Mesenteric fat pad (tissue), 1 donor: ENCODE measurements around the gene C17orf75. TPM values are rescaled to one million over a fixed set of nuclear protein-coding genes. Genes with fewer than 3 reads are reported as not detected.
"Not testable (repeated sequence)": the region's sequence is repeated elsewhere in the genome, so short reads cannot be mapped to it uniquely, and the experiment has no call there.

Source experiments
- DNase-seq: peaks from one replicate; pipeline ENCODE4 v3.0.0-alpha.2; 2020; ENCODE audit warnings: low spot score
- total RNA-seq: library from RNA; stranded (reverse); fragmentation: NEBNext Ultra II Directional; extraction: Animal tissue kit (Norgen Biotek cat#: 25700); gene quantifications from one replicate; pipeline ENCODE4 v1.2.1, GENCODE V29; 2021
- donor health status: DM: yes; HTN: yes; CAD: no.

C17orf75 gene
- total RNA-seq, 1 donor from 2014 or later = 8.6 TPM

DNA sequence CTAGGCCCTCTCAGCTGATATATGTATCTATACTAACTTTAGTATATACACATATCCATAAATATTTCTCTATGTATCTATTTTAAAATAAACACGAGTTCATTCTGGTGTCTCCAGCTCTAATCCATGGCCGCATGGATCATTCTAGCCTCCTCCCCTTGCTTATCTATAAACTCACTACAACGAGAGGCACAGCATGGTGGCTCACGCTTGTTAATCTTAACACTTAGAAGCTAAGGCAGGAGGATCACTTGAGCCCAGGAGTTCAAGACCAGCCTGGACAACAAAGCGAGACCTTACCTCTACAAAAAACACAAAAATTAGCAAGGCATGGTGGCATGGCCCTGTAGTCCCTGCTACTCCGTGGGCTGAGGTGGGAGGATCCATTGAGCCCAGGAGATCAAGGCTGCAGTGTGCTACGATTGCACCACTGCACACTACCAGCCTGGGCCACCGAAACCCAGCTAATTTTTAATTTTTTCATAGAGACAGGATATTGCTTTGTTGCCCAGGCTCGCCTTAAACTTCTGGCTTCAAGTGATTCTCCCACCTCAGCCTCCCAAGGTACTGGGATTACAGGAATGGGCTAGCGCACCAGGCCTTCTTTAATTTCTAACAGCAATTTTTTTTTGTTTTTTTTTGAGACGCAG lies 4.1 kb upstream of the C17orf75 start:
- DNase-seq = no peak

DNA sequence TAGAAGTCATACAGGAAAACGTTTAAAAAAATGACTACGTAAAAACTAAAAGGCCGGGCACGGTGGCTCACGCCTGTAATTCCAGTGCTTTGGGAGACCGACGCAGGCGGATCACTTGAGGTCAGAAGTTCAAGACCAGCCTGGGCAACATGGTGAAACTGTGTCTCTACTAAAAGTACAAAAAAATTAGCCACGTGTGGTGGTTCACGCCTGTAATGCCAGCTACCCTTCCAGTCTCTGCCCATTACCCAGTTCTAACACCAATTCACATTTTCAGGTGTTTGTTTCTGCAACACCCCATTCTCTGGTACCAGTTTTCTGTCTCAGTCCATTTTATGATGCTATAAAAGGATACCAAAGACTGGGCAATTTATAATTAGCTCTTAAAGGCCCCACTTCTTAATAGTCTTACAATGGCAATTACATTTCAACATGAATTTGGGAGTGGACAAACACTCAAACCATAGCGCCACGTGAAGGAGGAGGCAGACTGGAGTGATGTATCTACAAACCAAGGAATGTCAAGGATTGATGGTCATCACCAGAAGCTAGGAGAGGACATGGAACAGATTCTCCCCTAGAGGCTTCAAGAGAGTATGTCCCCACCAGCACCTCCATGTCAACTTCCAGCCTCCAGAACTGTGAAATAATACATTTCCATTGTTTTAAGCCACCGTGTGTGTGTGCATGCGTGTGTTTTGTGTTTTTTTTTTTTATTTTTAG lies 791 bp upstream of the C17orf75 start:
- DNase-seq = no peak

DNA sequence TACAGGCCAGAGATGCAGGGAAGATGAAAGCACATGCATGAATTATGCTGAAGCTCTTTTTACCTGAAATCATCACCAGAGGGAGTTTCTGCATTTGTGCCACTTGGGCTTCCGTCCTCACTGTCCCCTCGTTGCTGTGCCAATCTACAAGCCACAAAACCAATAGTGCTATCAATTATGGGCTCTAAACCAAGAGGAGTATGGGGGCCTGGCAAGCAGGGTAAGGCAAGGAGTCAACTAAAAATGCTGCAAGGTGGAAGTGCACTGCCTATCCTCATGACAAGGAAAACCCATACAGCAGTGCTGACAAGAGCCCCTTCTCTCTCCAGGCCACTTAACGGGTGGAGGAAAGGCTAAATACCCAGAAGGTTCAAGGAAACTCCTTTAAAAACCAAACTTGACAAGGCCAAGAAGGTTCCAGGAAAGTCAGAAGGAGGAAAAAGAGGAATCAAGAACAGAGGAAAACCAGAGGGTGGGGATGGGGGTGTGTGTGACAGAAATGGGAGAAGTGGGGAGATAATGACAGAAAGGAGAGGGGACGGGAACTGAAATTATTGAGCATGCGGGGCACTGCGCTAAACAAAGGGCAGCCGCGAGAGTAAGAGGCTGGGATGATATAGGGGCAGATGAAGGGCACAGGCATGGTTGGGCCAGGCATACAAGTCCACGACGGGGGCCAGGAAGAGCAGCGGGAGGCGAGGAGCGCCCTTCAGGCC lies 674 bp downstream of the C17orf75 start:
- DNase-seq = no peak

DNA sequence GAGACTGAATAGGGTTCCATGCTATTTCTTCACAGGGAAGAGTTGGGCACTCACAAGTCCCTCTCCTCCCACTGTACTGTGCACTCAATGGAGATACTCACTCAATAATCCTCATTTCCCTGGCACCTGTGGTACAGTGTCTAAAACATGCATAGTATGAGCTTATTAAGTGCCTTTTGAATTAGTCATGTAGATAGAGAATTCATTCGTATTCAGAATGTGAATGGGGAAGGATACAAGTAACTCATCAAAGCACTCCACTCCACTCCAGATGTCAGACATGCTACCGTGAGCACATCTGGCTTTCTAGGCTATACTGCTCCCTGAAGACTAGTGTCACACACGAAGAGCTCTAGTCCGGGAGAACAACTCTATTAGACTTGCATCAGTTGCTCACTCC lies 6.3 kb downstream of the C17orf75 start:
- no peak for DNase-seq

DNA sequence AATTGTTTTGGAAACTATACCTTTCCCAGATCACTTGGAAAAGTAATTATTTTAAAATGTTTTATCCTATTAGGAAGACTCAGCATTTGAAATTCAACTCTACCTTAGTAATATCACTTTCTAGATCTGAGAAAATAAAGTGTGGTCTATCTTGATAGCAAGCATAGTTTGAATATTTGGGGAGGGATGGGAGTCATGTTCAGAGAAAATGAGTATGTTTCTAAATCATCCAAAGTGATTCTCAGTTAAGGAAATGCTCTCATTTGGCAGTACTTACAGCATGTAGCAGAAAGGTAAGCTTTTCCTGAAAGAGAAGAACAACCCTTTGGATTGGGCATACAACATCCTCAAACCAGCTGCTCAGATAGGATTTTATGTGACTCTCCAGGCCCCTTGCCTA lies 6.9 kb downstream of the C17orf75 start:
- DNase-seq = no peak

DNA sequence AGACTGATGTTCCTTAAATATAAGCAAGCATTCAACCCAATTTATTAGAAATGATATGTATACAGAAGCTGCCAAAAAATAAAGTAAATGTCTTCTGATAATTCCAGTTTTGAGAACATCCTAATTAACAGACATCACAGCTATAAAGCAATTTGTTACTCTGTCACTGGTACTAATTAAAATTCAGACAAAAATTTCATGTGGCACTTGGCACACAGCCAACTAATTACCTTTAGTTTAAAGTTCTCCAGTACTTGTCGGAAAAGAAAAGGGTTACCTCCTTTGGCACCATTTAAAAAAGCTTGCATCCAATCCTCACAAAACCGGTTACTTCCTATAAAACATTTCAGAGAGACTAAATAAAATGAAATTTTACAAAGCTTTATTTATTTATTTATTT lies 8.8 kb downstream of the C17orf75 start:
- DNase-seq = no peak

DNA sequence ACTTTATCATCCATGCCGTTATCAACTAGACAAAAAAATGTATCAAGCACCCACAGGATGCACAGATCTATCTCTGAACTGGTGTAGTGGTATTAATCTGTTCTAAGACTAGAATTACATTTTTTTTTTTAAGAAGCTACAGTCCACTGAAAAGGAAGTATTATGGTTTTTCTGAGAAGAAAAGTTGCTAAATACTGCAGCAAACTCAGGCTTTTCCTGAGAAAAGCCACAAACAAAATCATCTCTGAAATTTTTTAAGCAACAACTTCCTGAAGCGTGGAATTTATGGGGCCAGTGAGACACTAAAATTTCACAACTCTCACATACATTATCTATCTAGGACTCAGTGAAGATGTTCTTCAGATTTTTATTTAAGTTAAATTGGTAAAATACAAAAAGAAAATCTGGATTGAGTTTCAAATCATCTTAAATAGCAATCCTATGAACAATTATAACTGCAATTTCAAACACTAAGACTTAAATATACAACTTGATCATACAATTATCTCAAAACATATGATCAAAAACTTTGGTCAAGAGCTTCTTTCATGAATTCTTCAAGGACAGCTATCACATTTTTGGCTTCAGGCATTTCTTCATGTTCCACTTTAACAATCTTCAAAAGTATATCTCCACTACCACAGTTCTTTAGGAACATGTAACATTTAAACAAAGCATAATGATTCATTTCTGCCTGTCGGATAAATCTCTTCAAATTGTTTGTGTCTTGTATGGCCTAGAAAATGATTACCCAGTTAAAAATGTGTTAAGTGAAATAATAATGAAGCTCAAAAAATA lies 10.5 kb downstream of the C17orf75 start:
- DNase-seq = no peak

DNA sequence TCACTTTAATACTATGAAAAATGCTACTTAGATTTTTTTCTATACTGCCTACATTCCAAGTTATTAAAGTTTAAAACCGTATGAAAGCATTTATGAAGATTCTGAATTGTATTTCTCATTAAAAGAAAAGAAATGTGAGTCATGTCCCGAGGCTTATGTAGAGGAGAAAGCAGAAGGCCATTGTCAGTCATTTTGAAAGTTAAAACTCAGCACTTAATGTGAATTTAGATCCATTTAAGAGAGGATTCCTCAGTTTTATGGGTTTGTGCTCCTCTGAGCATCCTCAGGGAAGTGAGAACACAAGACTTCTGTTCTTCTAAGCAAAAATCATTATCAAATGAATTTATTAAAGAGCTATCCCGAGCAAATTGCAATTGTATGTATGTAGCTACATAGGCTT lies 11.8 kb downstream of the C17orf75 start:
- no peak for DNase-seq

DNA sequence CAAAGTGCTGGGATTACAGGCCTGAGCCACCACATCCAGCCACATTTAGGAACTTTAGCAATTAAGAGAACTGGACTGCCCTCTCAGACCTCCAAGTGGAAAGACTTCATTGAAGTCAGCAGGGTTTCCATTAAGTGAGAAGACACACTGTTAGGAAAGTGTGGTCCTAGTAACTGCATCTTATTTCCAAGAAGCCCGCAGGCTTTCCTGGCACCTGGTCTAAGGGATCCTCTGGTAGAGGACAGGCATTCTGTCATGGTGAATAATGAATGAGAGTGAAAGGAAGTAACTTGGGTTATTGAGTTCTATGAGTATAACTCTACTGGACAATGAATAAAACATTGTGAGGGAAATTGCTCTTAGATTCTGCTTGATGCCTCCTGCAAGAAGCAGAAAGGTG lies 14.1 kb downstream of the C17orf75 start:
- no peak for DNase-seq

DNA sequence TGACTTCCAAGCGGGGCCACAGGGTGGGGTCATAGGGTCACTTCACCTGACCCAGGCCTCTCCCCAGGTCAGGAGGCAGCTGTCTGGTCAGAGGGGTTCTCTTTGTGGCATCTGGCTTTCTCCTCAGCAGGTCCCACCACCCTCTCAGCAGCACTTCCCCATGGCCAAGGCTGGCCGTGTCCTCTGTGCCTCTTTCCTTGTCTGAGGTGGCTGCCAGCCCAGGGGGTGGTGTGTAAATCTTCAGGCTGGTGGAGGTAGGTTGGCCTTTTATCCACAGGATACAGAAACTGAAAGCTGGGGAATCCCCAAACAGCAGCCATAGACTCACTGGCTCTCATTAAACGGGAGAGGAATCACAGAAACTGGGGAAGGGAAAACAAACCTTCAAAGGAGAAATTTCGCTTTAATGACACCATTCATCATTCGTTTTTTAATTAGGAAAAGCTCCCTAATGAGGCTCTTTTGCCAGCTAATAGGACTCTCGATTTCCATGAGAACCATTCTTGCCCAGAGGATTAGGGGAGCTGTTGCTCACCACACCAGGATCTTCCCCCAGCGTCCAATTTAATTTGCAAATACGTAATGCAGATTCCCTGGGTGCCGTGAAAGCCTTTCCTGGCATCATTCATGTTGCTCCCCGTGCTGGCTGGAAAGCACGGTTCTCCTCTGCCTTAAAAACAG lies 18.0 kb downstream of the C17orf75 start:
- DNase-seq = no peak

DNA sequence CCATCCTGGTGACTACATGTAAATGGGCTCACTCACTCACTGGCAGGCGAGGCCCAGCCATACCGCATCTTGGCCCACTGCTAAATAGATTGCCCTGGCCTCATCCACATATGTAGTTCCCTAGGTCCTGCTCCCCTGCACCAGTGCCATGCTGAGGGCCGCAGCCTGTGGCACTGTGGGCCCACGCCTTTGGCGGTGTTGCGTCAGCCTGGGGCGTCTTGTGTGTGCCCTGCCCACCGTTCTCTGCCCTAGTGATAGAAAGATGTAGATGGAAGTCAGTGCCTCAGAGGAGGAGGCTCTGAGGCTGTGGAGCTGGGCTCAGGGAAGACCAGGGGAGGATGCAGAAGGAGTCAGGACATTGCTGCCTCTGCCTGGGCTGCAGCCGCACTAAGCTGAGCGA lies 18.9 kb downstream of the C17orf75 start:
- DNase-seq = no peak

DNA sequence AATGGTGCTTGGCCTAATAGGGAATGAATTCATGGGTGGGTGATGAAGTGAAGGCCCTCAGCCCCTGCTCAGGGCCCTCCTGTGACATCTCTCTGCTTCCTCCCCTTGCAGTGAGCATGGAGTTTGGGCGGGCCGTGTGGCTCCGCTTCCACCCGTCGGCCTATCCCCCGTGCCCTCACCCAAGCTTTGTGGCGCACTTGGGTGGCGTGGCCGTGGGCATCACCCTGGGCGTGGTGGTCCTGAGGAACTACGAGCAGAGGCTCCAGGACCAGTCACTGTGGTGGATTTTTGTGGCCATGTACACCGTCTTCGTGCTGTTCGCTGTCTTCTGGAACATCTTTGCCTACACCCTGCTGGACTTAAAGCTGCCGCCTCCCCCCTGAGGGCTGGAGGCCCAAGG lies 21.1 kb downstream of the C17orf75 start:
- DNase-seq = no peak

DNA sequence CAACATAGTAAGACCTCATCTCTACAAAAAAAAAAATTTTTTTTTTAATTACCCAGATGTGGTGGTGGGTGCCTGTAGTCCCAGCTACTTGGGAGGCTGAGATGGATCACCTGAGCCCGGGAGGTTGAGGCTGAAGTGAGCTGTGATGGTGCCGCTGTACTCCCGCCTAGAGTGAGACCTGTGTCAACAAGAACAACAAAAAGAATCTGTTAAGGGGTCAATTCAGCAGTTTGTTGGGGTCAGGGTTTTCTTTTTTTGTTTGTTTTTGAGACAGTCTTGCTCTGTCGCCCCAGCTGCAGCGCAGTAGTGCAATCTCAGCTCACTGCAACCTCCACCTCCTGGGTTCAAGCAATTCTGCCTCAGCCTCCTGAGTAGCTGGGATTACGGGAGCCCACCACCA lies 21.9 kb downstream of the C17orf75 start:
- not testable (repeated sequence) for DNase-seq

DNA sequence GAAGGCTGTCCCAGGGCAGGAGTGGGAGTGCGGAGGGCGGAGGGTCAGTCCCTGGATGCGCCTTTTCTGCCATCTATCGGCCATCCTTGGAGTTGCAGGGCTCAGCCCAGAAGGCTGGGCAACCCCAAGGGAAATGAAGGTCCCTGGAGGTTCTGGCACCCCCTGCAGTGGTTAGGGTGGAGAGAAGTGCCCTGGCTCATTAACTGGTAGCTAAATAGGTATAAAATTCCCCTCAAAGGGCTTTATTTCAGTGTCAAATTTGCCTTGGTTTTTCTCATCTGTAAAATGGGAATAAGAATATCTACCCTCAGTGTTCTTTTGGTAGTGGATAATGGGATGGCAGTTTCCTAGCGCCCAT lies 22.4 kb downstream of the C17orf75 start:
- DNase-seq = no peak

DNA sequence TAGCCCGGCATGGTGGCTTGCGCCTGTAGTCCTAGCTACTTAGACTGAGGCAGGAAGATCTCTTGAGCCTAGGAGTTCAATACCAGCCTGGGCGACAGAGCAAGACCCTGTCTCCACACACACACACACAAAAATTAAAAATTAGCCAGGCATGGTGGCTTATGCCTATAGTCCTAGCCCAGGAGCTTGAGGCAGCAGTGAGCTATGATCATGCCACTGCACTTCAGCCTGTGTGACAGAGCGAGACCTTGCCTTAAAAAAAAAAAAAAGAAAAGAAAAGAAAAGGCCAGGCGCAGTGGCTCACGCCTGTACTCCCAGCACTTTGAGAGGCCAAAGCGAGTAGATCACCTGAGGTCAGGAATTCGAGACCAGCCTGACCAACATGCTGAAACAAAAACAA lies 23.9 kb downstream of the C17orf75 start:
- DNase-seq = no peak

DNA sequence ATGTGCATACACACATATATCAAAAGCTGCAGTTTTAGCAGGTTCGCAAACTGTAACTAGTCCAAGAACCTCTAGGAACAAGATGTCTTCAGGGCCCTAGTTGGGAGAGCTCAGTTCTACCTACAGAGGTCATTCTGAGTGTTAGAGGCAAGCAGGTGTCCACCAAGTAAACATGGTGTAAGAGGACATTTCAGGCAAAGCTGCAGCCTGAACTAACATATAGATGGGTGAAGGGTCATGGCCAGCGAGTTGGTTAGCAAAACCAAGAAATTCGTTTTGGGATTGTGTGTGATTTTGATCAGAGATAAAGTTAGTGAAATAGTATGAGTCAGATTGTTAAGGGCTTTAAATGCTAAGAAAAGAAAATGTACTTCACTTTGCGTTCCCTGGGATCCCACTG lies 24.6 kb downstream of the C17orf75 start:
- DNase-seq = no peak

DNA sequence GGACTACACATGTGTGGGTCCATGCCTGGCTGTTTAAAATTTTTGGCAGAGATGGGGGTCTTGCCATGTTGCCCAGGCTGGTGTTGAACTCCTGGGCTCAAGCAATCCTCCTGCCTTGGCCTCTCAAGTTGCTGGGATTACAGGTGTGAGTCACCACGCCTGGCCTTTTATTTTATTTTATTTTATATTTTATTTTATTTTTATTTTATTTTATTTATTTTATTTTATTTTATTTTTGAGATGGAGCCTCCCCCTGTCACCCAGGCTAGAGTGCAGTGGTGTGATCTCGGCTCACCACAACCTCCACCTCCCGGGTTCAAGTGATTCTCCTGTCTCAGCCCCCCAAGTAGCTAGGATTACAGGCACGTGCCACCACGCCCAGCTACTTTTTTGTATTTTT lies 25.3 kb downstream of the C17orf75 start:
- not testable (repeated sequence) for DNase-seq

DNA sequence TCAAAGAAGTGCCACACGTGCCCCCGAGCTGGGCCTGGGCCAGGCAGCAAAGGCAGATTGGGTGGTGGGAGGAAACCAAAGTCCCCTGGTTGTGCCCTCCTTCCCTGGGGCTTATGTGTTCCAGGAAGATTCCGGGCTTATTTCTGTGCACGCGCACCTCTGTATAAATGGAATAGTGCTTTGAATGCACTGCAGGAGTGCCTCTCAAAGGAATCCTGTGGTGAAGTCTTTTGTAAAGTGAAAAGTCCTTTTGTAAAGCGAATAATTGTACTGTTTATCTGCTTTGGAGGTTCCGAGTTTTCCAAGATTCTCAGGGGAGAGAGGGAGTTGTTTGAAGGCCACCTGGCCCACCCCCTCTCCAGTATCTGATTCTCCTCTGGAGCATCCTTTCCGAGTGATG lies 26.8 kb downstream of the C17orf75 start:
- DNase-seq = no peak

DNA sequence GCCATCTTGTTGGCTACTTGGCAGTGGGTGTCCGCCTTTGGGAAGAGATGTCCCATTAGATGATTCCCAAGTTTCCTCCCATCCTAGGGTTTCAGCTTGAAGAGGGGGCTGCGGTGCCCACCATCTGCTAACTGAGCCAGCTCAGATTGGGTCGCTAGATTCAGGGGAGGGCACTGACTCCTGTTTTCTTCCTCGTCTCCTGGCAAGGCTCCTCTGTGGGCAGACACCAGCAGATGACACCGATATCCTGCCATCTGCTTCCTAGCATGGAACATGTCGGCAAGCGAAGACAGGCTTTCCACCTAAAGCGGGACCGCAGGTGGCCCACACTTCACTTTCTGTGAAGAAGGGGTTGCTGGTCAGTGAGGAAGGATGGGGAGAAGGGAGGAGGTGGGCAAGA lies 27.3 kb downstream of the C17orf75 start:
- no peak for DNase-seq

DNA sequence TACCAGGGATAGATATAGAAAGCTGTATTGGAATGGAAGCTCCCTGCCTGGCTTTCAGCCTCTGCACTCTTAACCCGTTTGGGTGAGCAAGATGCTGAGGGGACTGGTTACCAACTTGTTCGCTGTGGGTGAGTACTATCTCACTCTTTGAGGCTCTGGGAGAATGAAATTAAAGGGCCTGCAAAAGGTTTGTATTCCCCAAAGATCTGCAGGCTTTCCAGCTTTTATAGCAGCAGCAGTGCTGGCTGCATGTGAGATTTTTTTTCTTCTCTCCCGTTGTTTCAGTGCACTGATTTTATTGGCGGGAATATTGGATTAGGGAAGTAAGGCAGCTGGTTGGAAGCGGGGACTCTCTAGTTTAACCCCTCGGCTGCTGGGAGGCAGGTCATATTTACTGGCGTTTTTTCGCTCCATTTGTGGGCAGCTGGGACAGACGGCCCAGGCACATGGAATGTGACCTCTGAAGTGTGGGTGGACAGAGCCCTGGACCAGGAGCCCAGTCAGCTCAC lies 30.9 kb downstream of the C17orf75 start:
- no peak for DNase-seq

DNA sequence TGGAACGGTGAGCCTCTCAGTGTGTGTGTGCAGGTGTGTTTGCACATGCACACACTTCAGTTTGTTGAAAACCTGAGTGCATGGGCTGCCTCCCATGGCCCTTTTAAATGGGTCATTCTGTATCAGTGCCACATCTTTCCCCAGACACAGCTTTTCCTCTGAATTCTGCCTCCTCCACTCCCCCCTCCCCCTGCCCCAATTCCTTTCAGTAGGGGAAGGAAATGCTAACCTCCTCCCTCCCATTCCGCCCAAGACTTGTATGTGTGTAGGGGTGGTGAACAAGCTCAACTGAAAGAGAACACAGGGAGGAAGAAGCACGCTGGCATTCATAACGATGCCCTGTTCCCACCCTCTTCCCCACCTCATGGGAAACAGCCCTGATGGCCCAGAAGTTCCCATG lies 34.3 kb downstream of the C17orf75 start:
- DNase-seq = no peak
